Colonic mucosa (tissue), 4 donors: ENCODE data around the gene TAS2R19. TPM values are rescaled to one million over a fixed set of nuclear protein-coding genes. Genes with fewer than 3 reads are reported as not detected.

Source experiments
- DNase-seq: peaks from one replicate; pipeline ENCODE4 v3.0.0-alpha.2; 2020
- H3K27ac ChIP-seq: fragments of 200-600 bp; one replicate; pipeline ENCODE4 v1.8.0; 2021
- H3K27me3 ChIP-seq: fragments of 200-600 bp; one replicate; pipeline ENCODE4 v1.8.0; 2021
- H3K36me3 ChIP-seq: fragments of 200-600 bp; one replicate; pipeline ENCODE4 v1.8.0; 2021
- H3K4me1 ChIP-seq: fragments of 200-600 bp; one replicate; pipeline ENCODE4 v1.8.0; 2021; ENCODE audit warnings: mild to moderate bottlenecking
- H3K4me3 ChIP-seq: fragments of 200-600 bp; one replicate; pipeline ENCODE4 v1.8.0; 2021
- H3K9ac ChIP-seq, 2 donors: one replicate each; pipeline ENCODE4 v1.7.0; 2013; ENCODE audit warnings: control low read depth in 2 of 2, low read depth in 2 of 2, low read length in 2 of 2
- H3K9me3 ChIP-seq: fragments of 200-600 bp; one replicate; pipeline ENCODE4 v1.8.0; 2021
- CTCF ChIP-seq: fragments of 200-600 bp; IDR thresholded peaks from one replicate; pipeline ENCODE4 v1.8.0; 2022; ENCODE audit warnings: antibody characterized with exemption, mild to moderate bottlenecking
- intact Hi-C: fragments of 100-400 bp; cut with DNase I; formaldehyde crosslinking; loops from one replicate; pipeline ENCODE4 v1.14.1; 2022
- total RNA-seq, 2 donors: library from RNA; stranded (reverse); fragmentation: NEBNext Ultra II Directional in 1 of 2; extraction: Animal tissue kit (Norgen Biotek cat#: 25700) in 1 of 2; gene quantifications; one replicate each; pipeline ENCODE4 v1.2.1, GENCODE V29; 2021
- donor health status: healthy.
- donor health status: DM: no; HTN: no; CAD: no.
- donor health status: DM: no; HTN: no; CAD: no.

TAS2R19 gene
- total RNA-seq, 2 donors from 2014 or later = 1.6 to 1.9 TPM

DNA sequence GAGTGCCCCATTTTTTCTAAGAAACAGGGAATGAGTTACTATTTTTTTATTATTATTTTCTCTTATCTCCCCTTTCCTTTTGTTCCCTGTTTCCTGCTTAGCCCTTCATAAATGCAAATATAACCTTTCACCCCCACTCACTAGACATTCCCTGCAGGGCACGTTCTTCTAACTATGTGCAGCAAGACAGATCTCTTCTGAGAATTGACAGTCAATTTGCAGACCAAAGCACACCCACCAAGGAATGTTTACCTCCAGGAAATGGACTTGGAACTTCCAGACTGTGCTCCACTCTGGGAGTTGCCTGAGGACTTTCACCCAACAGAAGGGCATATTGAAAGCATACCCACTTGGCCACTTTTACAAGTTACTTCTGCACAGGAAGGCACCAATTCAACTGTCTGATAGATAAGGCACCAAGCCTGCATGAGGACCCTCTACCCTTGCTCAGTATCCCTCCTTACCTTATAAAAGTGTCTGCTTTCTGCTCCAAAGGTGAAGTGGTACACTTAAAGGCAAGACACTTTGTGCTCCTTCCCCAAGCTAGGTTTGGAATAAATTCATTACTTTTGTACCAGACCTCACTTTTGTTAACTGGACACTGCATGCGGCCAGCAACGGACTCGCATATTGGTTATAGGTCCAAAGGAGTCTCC lies 6.5 kb downstream of the TAS2R19 start:
- intact Hi-C loops = no loop called here
- DNase-seq = peak; percentile 68
- no peak for TF ChIP-seq CTCF
- peaks cover 8% of the 10 kb centered on the region for H3K4me1 ChIP-seq
- H3K9ac ChIP-seq = peak overlapping the region in 1 of 2 donors; percentile 53
- peak overlapping the region; percentile 78 for H3K27ac ChIP-seq
- H3K9me3 ChIP-seq = no peaks in the 10 kb centered on the region
- no peaks in the 10 kb centered on the region for H3K27me3 ChIP-seq
- H3K36me3 ChIP-seq = no peaks in the 10 kb centered on the region
- H3K4me3 ChIP-seq = no peak overlapping the region

DNA sequence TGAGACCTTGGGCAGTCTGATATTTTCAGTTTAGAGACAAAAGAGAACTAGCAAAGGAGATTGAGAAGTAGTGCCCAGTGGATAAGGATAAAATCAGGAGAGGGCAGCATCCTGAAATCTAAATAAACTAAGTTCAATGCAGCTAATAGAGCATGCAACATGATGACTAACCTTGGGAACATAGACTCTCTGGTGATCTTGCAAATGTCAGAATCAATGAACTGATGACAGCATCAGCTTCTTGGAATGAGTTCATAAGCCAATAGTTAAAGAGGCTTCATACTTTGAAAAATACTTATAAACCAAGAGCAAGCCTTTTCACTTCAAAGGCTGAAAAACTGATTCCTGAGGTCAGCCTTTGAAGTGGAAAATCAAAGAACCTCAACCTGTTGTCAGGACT lies 8.2 kb downstream of the TAS2R19 start:
- no peaks in the 10 kb centered on the region for H3K9me3 ChIP-seq
- no peak overlapping the region for H3K4me3 ChIP-seq
- H3K4me1 ChIP-seq = peaks cover 8% of the 10 kb centered on the region
- intact Hi-C loops = no loop called here
- TF ChIP-seq CTCF = no peak
- H3K36me3 ChIP-seq = no peaks in the 10 kb centered on the region
- H3K27me3 ChIP-seq = no peaks in the 10 kb centered on the region
- no peak overlapping the region for H3K27ac ChIP-seq
- no peak overlapping the region for H3K9ac ChIP-seq
- DNase-seq = no peak

GRCh38 chr12:11007608-11008007 lies 14.8 kb downstream of the TAS2R19 start:
- no peak for TF ChIP-seq CTCF
- intact Hi-C loops = no loop called here

GRCh38 chr12:10998204-10998603 lies 24.2 kb downstream of the TAS2R19 start, which contains the start of gene TAS2R20:
Gene TAS2R20 (minus strand): TSS chr12:10998304. CDS start chr12:10997875, 429 bp downstream.
- Histone ChIP-seq H3K9ac (no peak within 1 kb of the TSS), H3K36me3 (no peaks in the 10 kb centered on the region), H3K9me3 (no peaks in the 10 kb centered on the region), H3K27ac (no peak within 1 kb of the TSS), H3K4me3 (no peak within 1 kb of the TSS), H3K27me3 (no peaks in the 10 kb centered on the region), H3K4me1 (no peaks in the 10 kb centered on the region)
- DNase-seq = no peak
- no peak for TF ChIP-seq CTCF
- intact Hi-C loops = no loop called here

More at GRCh38 chr12:11007608-11008007, 14.8 kb downstream of the TAS2R19 start:
- Histone ChIP-seq H3K27ac (no peak overlapping the region), H3K9me3 (no peaks in the 10 kb centered on the region), H3K4me3 (no peak overlapping the region), H3K9ac (no peak overlapping the region), H3K4me1 (no peaks in the 10 kb centered on the region), H3K27me3 (no peaks in the 10 kb centered on the region), H3K36me3 (no peaks in the 10 kb centered on the region)
- no peak for DNase-seq

DNA sequence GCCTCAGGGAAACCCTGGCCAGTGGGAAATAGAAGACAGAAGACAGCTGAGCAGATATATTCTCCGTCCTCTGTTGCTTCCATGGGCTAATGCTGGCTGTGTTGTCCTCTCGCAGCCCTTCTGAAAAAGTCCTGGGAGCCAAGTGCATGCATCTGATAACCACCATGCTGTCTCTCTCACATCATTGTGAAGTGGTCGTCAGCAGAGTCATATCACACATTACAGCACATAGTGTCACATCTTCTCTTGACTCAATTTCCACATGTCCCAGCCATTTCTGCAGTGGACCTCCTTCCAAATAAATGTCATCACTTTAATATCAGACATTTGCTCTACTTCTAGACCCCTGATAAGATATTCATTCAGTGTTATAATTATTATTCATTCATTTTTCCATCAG lies 28.1 kb downstream of the TAS2R19 start:
- Histone ChIP-seq H3K36me3 (no peaks in the 10 kb centered on the region), H3K9me3 (no peaks in the 10 kb centered on the region), H3K27me3 (no peaks in the 10 kb centered on the region), H3K9ac (no peak overlapping the region), H3K4me3 (no peak overlapping the region), H3K4me1 (no peaks in the 10 kb centered on the region), H3K27ac (no peak overlapping the region)
- no peak for TF ChIP-seq CTCF
- no peak for DNase-seq
- intact Hi-C loops = no loop called here
